ENCODE data around the gene PIEZO2.

- TF ChIP-seq, protein P1, sequence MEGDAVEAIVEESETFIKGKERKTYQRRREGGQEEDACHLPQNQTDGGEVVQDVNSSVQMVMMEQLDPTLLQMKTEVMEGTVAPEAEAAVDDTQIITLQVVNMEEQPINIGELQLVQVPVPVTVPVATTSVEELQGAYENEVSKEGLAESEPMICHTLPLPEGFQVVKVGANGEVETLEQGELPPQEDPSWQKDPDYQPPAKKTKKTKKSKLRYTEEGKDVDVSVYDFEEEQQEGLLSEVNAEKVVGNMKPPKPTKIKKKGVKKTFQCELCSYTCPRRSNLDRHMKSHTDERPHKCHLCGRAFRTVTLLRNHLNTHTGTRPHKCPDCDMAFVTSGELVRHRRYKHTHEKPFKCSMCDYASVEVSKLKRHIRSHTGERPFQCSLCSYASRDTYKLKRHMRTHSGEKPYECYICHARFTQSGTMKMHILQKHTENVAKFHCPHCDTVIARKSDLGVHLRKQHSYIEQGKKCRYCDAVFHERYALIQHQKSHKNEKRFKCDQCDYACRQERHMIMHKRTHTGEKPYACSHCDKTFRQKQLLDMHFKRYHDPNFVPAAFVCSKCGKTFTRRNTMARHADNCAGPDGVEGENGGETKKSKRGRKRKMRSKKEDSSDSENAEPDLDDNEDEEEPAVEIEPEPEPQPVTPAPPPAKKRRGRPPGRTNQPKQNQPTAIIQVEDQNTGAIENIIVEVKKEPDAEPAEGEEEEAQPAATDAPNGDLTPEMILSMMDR (IDR thresholded peaks at IDR 0.05) = no peak
- TF ChIP-seq POLR2AphosphoS5 (IDR thresholded peaks at IDR 0.05) (no peak), POLR2A (IDR thresholded peaks at IDR 0.05) (no peak), EP300 (IDR thresholded peaks at IDR 0.05) (no peak)
These were observed 354.6 kb downstream of the PIEZO2 start for GRCh38 chr18:10794771-10795170.
